GM21576 (cell line): Measurements from ENCODE around the gene NKX2-1.
"Not testable (repeated sequence)": the region's sequence is repeated elsewhere in the genome, so short reads cannot be mapped to it uniquely, and the experiment has no call there.

ENCODE experiments used
- ATAC-seq: cut with Tn5 transposase; IDR thresholded peaks from one replicate; pipeline ENCODE4 v1.9.1; 2021; ENCODE audit warnings: mild to moderate bottlenecking, moderate library complexity; ENCODE audit not compliant: unreplicated experiment

Gene NKX2-1

GRCh38 chr14:36519431-36520321, at the start of gene NKX2-1:
Gene NKX2-1 (minus strand): TSS chr14:36520232. CDS start chr14:36520129, 103 bp downstream.
- no peak for ATAC-seq

- no peak for ATAC-seq
These were observed 36.9 kb upstream of the NKX2-1 start for GRCh38 chr14:36556811-36557433.

GRCh38 chr14:36555998-36556743, 36.1 kb upstream of the NKX2-1 start:
- ATAC-seq, result no peak

GRCh38 chr14:36553656-36554260, 33.7 kb upstream of the NKX2-1 start:
- ATAC-seq, result no peak

GRCh38 chr14:36550899-36551298, 30.9 kb upstream of the NKX2-1 start:
- ATAC-seq, result no peak

- not testable (repeated sequence) for ATAC-seq
These were observed 24.2 kb upstream of the NKX2-1 start for GRCh38 chr14:36544280-36544679.

GRCh38 chr14:36538051-36538450, 18.0 kb upstream of the NKX2-1 start:
- ATAC-seq, result no peak

GRCh38 chr14:36529062-36529461, 9.0 kb upstream of the NKX2-1 start:
- no peak for ATAC-seq

- ATAC-seq, result no peak
These were observed 5.7 kb upstream of the NKX2-1 start for GRCh38 chr14:36525746-36526099.

GRCh38 chr14:36524874-36525745, 5.1 kb upstream of the NKX2-1 start:
- no peak for ATAC-seq

- ATAC-seq, result no peak
These were observed 4.3 kb upstream of the NKX2-1 start for GRCh38 chr14:36524220-36524837.

GRCh38 chr14:36522972-36523715, 3.1 kb upstream of the NKX2-1 start:
- no peak for ATAC-seq

GRCh38 chr14:36522347-36522971, 2.4 kb upstream of the NKX2-1 start:
- ATAC-seq, result no peak

GRCh38 chr14:36521598-36522345, 1.7 kb upstream of the NKX2-1 start:
- ATAC-seq, result no peak

GRCh38 chr14:36520601-36521525, 831 bp upstream of the NKX2-1 start:
- no peak for ATAC-seq

GRCh38 chr14:36518586-36519430, 1.2 kb downstream of the NKX2-1 start:
- ATAC-seq, result no peak
